ENCODE data around the gene CATSPERZ.
A peak's percentile ranks its signal among the peaks of the same experiment; 100 is the strongest.

CATSPERZ gene

DNA sequence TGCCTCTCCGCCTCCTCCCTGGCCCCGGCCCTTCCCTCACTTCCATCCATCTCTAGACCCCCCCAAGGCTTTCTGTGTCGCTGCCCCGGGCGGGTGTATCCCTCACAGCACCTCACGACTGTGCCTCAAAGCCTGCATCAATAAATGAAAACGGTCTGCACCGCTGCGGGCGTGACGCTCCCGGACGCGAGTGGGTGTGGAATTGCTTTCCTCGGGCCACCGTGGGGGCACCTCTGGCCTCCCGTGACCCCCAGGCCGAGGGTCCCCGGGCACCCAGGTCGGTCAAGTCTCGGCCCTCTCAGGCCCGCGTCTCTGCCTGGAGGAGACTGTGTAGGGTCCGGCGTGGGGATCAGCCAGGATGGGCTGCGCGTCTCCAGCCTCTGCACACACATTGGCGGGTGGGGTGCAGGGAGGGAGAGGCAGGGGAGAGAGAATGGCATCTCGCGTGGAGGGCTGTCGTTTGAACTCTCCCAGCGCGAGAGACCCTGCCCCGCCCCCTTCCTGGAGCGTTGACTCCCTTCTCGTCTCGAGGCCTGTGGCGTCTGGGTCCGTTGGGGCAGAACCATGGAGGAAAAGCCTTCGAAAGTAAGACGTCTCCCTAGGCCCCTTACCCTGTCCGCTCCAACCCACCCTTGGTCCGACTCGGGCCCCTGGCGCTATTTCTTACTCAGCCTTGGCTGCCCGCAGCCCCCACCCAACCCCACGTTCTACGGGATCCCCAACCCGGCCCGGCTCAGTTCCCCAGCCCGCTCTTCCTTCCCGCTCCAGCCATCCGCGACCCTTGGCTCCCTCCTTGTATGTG, at the start of gene CATSPERZ:
Gene CATSPERZ, plus strand, starts transcription at position 512 of the 802 bp plus-strand sequence. Its CDS starts 53 bp downstream, at position 565.
- DNase-seq, result no peak

- DNase-seq, result no peak
Observed at GRCh38 chr11:64250415-64251015, 49.6 kb upstream of the CATSPERZ start.

GRCh38 chr11:64251016-64251752, 49.0 kb upstream of the CATSPERZ start, which contains the start of gene PLCB3:
TSS of gene PLCB3 (plus strand) at chr11:64251530. CDS start at chr11:64251650, 120 bp downstream.
- peak; percentile 59 to 63 for DNase-seq

- no peak for DNase-seq
Observed at GRCh38 chr11:64251753-64252002, 48.5 kb upstream of the CATSPERZ start.

DNA sequence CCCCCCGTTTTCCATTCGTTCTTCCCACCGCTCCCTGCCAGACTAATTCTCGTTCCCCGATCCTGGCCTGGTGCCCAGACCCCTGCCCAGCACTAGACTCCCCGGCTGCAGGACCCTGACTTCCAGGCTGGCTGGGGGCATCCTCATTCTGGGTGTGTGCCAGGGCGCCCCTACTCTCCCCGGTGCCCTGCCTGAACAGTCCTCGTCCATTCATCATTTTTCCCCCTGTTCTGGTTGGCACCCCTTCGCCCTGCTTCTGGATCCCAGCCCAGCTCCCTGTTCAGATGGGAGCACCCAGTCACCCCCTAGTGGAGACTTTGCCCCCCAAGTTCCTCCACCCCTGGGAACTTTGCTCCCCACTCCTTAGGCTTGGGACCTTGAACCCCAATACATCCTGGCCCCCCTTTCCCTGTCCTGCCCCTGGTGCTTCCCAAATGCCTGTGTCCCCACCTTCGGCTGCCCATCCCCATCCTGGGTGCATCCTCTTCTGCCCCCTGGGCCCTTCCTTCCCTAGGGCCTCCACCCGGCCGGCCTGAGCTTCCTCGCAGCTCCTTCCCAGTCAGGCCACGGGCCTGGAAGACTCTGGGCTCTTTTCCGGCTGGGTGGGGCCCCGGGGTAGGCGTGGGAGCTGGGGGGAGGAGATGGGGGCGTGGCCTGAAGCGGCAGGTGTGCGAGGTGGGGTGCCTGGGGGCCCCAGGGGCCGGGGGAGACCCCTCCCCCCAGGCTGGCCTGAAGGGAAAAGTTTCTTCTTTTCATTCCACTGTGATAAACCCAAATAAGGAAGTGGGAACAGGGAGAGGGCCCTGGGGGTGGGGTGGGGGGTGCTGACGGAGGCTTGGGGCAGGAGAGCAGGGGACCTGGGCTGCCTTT, 47.9 kb upstream of the CATSPERZ start:
- no peak for DNase-seq

- DNase-seq, result no peak
Observed at GRCh38 chr11:64253043-64253442, 47.1 kb upstream of the CATSPERZ start.

- DNase-seq, result no peak
Observed at GRCh38 chr11:64253481-64253880, 46.7 kb upstream of the CATSPERZ start.

DNA sequence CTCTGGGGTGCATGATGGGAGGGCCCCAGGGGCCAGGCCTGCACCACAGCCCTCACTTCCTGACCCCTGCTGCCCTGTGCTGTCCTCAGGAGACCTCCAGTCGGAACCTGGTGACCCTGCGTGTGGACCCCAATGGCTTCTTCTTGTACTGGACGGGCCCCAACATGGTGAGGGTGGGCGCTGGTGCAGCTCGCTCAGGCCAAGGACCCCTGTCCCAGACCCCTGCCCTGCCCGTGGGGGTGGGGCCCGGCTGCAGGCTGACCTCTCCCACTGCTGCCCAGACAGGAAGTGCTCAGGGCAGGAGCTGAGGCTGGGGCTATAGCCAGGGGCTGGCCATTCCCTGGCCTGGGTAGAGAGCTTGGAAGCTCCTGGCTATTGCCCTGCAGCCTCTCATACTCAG, 45.8 kb upstream of the CATSPERZ start:
- no peak for DNase-seq

- DNase-seq, result no peak
Observed at GRCh38 chr11:64255135-64256128, 44.7 kb upstream of the CATSPERZ start.

GRCh38 chr11:64256300-64256699, 43.9 kb upstream of the CATSPERZ start:
- DNase-seq, result no peak

GRCh38 chr11:64258356-64258755, 41.8 kb upstream of the CATSPERZ start:
- DNase-seq, result no peak

- no peak for DNase-seq
Observed at GRCh38 chr11:64258946-64259532, 41.1 kb upstream of the CATSPERZ start.

- DNase-seq, result no peak
Observed at GRCh38 chr11:64259533-64260067, 40.6 kb upstream of the CATSPERZ start.

- DNase-seq, result no peak
Observed at GRCh38 chr11:64260147-64260708, 39.9 kb upstream of the CATSPERZ start.

GRCh38 chr11:64261556-64262080, 38.5 kb upstream of the CATSPERZ start:
- DNase-seq, result no peak

DNA sequence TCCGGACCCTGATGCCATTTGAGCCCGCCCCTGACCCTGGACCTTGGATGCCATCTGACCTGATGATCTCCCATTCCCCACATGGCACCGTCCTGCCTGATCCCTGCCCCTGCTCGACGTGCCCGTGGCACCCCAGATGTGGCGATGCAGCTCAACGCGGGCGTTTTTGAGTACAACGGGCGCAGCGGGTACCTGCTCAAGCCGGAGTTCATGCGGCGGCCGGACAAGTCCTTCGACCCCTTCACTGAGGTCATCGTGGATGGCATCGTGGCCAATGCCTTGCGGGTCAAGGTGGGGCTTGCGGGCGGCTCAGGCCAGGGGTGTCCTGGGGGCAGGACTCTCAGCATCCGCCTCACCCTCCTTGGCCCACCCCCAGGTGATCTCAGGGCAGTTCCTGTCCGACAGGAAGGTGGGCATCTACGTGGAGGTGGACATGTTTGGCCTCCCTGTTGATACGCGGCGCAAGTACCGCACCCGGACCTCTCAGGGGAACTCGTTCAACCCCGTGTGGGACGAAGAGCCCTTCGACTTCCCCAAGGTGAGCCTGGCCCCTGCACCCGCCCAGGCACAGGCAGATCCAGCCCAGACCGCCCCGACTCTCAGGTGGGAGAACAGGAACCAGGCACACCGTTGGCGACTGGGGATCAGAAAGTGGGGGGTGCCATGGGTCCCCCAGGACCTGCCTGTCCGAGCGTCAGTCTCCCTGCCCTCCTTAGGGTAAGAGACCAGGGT, 37.7 kb upstream of the CATSPERZ start:
- DNase-seq, result no peak

DNA sequence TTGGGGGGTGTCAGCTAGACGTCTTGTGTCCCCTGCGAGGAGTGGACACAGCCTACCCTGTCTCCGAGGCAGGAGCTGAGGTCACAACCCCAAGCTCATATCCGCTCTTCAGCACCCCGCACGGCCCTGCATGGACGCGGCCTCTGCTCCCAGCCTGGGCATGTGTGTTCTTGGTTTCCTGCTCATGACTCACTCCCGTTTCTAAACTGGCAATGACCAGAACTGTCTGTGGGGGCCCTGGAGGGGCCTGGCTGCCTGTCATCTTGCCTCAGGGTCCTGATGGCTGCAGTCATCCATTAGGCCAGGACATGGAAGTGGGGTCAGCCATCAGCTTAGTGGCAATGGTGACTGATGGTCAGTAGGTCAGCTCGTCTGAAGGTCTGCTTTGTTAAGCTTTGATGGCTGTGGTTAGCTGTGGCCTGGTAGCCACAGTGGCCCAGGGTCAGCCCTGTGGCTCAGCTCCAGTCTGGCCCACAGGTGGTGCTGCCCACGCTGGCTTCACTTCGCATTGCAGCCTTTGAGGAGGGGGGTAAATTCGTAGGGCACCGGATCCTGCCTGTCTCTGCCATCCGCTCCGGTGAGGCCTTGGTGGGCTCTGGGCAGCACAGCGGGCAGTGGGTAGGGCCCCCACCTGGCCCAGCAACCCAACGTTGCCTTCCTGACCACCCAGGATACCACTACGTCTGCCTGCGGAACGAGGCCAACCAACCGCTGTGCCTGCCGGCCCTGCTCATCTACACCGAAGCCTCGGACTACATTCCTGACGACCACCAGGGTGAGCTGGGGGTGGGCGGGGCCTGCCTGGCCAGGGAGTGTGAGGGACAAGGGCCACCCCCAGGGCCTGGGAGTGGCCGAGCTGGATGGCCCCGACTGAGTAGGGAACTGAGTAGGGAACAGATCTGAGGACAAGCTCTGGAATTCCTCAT, 36.9 kb upstream of the CATSPERZ start:
- no peak for DNase-seq

DNA sequence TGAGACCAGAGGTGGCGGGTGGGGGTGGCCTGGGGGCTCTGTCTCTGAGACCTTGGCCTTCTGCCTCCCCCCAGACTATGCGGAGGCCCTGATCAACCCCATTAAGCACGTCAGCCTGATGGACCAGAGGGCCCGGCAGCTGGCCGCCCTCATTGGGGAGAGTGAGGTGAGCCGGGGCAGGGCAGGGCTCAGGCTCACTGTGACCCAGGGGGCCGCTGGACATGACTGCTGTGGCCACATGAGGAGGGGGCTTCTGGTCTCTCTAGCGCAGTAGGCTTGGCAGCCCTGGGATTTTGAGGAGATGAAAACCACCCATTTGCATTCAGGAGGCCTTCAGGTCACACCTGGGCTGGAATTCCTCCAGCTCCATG, 36.2 kb upstream of the CATSPERZ start:
- no peak for DNase-seq
